ENCODE data around the gene FRMD6. TPM values are rescaled to one million over a fixed set of nuclear protein-coding genes. Genes with fewer than 3 reads are reported as not detected.

Gene FRMD6
- total RNA-seq, 2 donors from 2014 or later: 12.1 to 14.8 TPM

- no peaks in the 10 kb centered on the region for H3K9me3 ChIP-seq (ENCODE audit: control insufficient read depth, low read length)
- no peak for DNase-seq
- H3K27ac Mint-ChIP-seq: no peak overlapping the region
- H3K9ac ChIP-seq (ENCODE audit: extremely low read depth, low read length, poor library complexity, severe bottlenecking): no peak overlapping the region
- H3K27me3 ChIP-seq (ENCODE audit: control insufficient read depth, insufficient read depth, low read length, poor library complexity, severe bottlenecking): no peaks in the 10 kb centered on the region
- no peaks in the 10 kb centered on the region for H3K9me3 Mint-ChIP-seq
- no peak overlapping the region for H3K4me3 Mint-ChIP-seq
- H3K4me1 ChIP-seq (ENCODE audit: control insufficient read depth, insufficient read depth, low read length): no peaks in the 10 kb centered on the region
- H3K36me3 ChIP-seq (ENCODE audit: control insufficient read depth, insufficient read depth, low read length): no peaks in the 10 kb centered on the region
- H3K4me3 ChIP-seq (ENCODE audit: low read length): no peak overlapping the region
- H3K27ac ChIP-seq (ENCODE audit: low read depth, low read length): no peak overlapping the region
- H3K4me1 Mint-ChIP-seq: no peaks in the 10 kb centered on the region
- WGBS, 2 experiments (ENCODE audit: insufficient coverage in 1 of 2, insufficient read length in 1 of 2): 100% methylated on average over 1 of the region's 1 CpG
- no peak for TF ChIP-seq CTCF (conservative IDR thresholded peaks at IDR 0.05)
- H3K27me3 Mint-ChIP-seq (ENCODE audit: insufficient read depth): no peaks in the 10 kb centered on the region
- no peaks in the 10 kb centered on the region for H3K36me3 Mint-ChIP-seq (ENCODE audit: low read depth)
Measured at GRCh38 chr14:51624955-51625569, 26.6 kb upstream of the FRMD6 start.

GRCh38 chr14:51626185-51626584 lies 25.5 kb upstream of the FRMD6 start:
- no peaks in the 10 kb centered on the region for H3K27me3 ChIP-seq (ENCODE audit: control insufficient read depth, insufficient read depth, low read length, poor library complexity, severe bottlenecking)
- H3K4me1 ChIP-seq (ENCODE audit: control insufficient read depth, insufficient read depth, low read length): no peaks in the 10 kb centered on the region
- no peak for DNase-seq
- H3K9me3 Mint-ChIP-seq: no peaks in the 10 kb centered on the region
- H3K27me3 Mint-ChIP-seq (ENCODE audit: insufficient read depth): no peaks in the 10 kb centered on the region
- H3K9me3 ChIP-seq (ENCODE audit: control insufficient read depth, low read length): no peaks in the 10 kb centered on the region
- H3K4me3 Mint-ChIP-seq: no peak overlapping the region
- no peak overlapping the region for H3K4me3 ChIP-seq (ENCODE audit: low read length)
- 83 to 100% methylated on average over 1 to 2 of the region's 2 CpGs for WGBS, 2 experiments (ENCODE audit: insufficient coverage in 1 of 2, insufficient read length in 1 of 2)
- no peak overlapping the region for H3K27ac ChIP-seq (ENCODE audit: low read depth, low read length)
- H3K27ac Mint-ChIP-seq: no peak overlapping the region
- TF ChIP-seq CTCF (conservative IDR thresholded peaks at IDR 0.05): no peak
- H3K4me1 Mint-ChIP-seq: no peaks in the 10 kb centered on the region
- H3K36me3 Mint-ChIP-seq (ENCODE audit: low read depth): no peaks in the 10 kb centered on the region
- H3K9ac ChIP-seq (ENCODE audit: extremely low read depth, low read length, poor library complexity, severe bottlenecking): no peak overlapping the region
- no peaks in the 10 kb centered on the region for H3K36me3 ChIP-seq (ENCODE audit: control insufficient read depth, insufficient read depth, low read length)

- no peak overlapping the region for H3K9ac ChIP-seq (ENCODE audit: extremely low read depth, low read length, poor library complexity, severe bottlenecking)
- H3K27me3 ChIP-seq (ENCODE audit: control insufficient read depth, insufficient read depth, low read length, poor library complexity, severe bottlenecking): no peaks in the 10 kb centered on the region
- H3K4me1 ChIP-seq (ENCODE audit: control insufficient read depth, insufficient read depth, low read length): no peaks in the 10 kb centered on the region
- WGBS, 2 experiments (ENCODE audit: insufficient coverage in 1 of 2, insufficient read length in 1 of 2): 60% methylated on average over 1 of the region's 1 CpG; no CpG with 5 or more reads in 1 of the 2 experiments
- Mint-ChIP-seq H3K27me3 (ENCODE audit: insufficient read depth) (no peaks in the 10 kb centered on the region), H3K27ac (no peak overlapping the region), H3K4me3 (no peak overlapping the region), H3K36me3 (ENCODE audit: low read depth) (no peaks in the 10 kb centered on the region), H3K9me3 (no peaks in the 10 kb centered on the region), H3K4me1 (no peaks in the 10 kb centered on the region)
- no peaks in the 10 kb centered on the region for H3K9me3 ChIP-seq (ENCODE audit: control insufficient read depth, low read length)
- no peaks in the 10 kb centered on the region for H3K36me3 ChIP-seq (ENCODE audit: control insufficient read depth, insufficient read depth, low read length)
- H3K27ac ChIP-seq (ENCODE audit: low read depth, low read length): no peak overlapping the region
- no peak for DNase-seq
- no peak for TF ChIP-seq CTCF (conservative IDR thresholded peaks at IDR 0.05)
- no peak overlapping the region for H3K4me3 ChIP-seq (ENCODE audit: low read length)
Measured at GRCh38 chr14:51626788-51627187, 24.9 kb upstream of the FRMD6 start.
